ENCODE results near the gene PRR3. TPM values are rescaled to one million over a fixed set of nuclear protein-coding genes. Genes with fewer than 3 reads are reported as not detected.
A peak's percentile ranks its signal among the peaks of the same experiment; 100 is the strongest.

Gene PRR3
- total and polyA plus RNA-seq, 4 donors = 2.1 to 3.2 (median 2.4) TPM

- peak overlapping the region in 1 of 2 donors; percentile 61 for H3K9ac ChIP-seq (ENCODE audit: low read depth in 1 of 2, low read length in 2 of 2)
- H3K9me3 ChIP-seq (ENCODE audit: control insufficient read depth in 4 of 4, low read length in 3 of 4) = no peaks in the 10 kb centered on the region
- no peak for DNase-seq (ENCODE audit: low spot score)
- H3K4me1 ChIP-seq (ENCODE audit: control insufficient read depth in 4 of 4, insufficient read depth in 4 of 4, low read length in 3 of 4) = peaks cover 4 to 27% (median 17%) of the 10 kb centered on the region in 4 donors
- WGBS = 24% methylated on average over 34 of the region's 34 CpGs
- H3K4me3 ChIP-seq (ENCODE audit: low read depth in 1 of 3, low read length in 3 of 3) = peak overlapping the region; percentile 85 to 98 (median 85)
- no peak for TF ChIP-seq NR2F2 (IDR thresholded peaks at IDR 0.05)
- no peak for TF ChIP-seq RAD21 (IDR thresholded peaks at IDR 0.05)
- no peak for TF ChIP-seq EGR1 (IDR thresholded peaks at IDR 0.05; ENCODE audit: low read depth in 2 of 2)
- TF ChIP-seq YY1 (IDR thresholded peaks at IDR 0.05) = no peak
- no peak for TF ChIP-seq GABPA (IDR thresholded peaks at IDR 0.05 in 1 of 2, conservative IDR thresholded peaks at IDR 0.05 in 1 of 2)
- no peak for TF ChIP-seq ATF3 (IDR thresholded peaks at IDR 0.05)
- no peak for TF ChIP-seq HNF4G (IDR thresholded peaks at IDR 0.05)
- no peak for TF ChIP-seq ZBTB33 (IDR thresholded peaks at IDR 0.05)
- H3K36me3 ChIP-seq (ENCODE audit: control insufficient read depth in 4 of 4, insufficient read depth in 3 of 4, low read depth in 1 of 4, low read length in 3 of 4) = peaks cover 0 to 27% (median 11%) of the 10 kb centered on the region in 4 donors
- peak overlapping the region; percentile 99 for H3K27ac ChIP-seq (ENCODE audit: low read depth in 1 of 2, low read length in 2 of 2)
- H3K27me3 ChIP-seq (ENCODE audit: control insufficient read depth in 4 of 4, insufficient read depth in 4 of 4, low read length in 3 of 4) = no peaks in the 10 kb centered on the region
These were observed 1.9 kb upstream of the PRR3 start for GRCh38 chr6:30554962-30555815.

GRCh38 chr6:30555816-30556065 is 1.4 kb upstream of the PRR3 start:
- Histone ChIP-seq H3K4me1 (ENCODE audit: control insufficient read depth in 4 of 4, insufficient read depth in 4 of 4, low read length in 3 of 4) (peaks cover 4 to 27% (median 17%) of the 10 kb centered on the region in 4 donors), H3K27ac (ENCODE audit: low read depth in 1 of 2, low read length in 2 of 2) (peak overlapping the region; percentile 99), H3K9me3 (ENCODE audit: control insufficient read depth in 4 of 4, low read length in 3 of 4) (no peaks in the 10 kb centered on the region), H3K9ac (ENCODE audit: low read depth in 1 of 2, low read length in 2 of 2) (peak overlapping the region; percentile 60 to 61), H3K4me3 (ENCODE audit: low read depth in 1 of 3, low read length in 3 of 3) (peak overlapping the region; percentile 85 to 98 (median 85)), H3K27me3 (ENCODE audit: control insufficient read depth in 4 of 4, insufficient read depth in 4 of 4, low read length in 3 of 4) (no peaks in the 10 kb centered on the region), H3K36me3 (ENCODE audit: control insufficient read depth in 4 of 4, insufficient read depth in 3 of 4, low read depth in 1 of 4, low read length in 3 of 4) (peaks cover 0 to 22% (median 9%) of the 10 kb centered on the region in 4 donors)
- no peak for DNase-seq (ENCODE audit: low spot score)
- TF ChIP-seq NR2F2 (IDR thresholded peaks at IDR 0.05) (peak; percentile 16), RXRA (IDR thresholded peaks at IDR 0.05) (peak in 1 of 2 donors; percentile 4), FOXA1 (IDR thresholded peaks at IDR 0.05) (no peak), REST (IDR thresholded peaks at IDR 0.05) (no peak)
- under 1% methylated on average over 15 of the region's 15 CpGs for WGBS
